ENCODE results near the gene DCDC1.

- no peak for TF ChIP-seq CTCF (IDR thresholded peaks at IDR 0.05 in 2 of 3, conservative IDR thresholded peaks at IDR 0.05 in 1 of 3; ENCODE audit: borderline replicate concordance in 1 of 3, insufficient read depth in 1 of 3, low read depth in 2 of 3, low read length in 2 of 3)
- no peak for TF ChIP-seq POLR2A (IDR thresholded peaks at IDR 0.05; ENCODE audit: borderline replicate concordance, extremely low read depth, insufficient read depth, insufficient read length)
- TF ChIP-seq POLR2AphosphoS5 (IDR thresholded peaks at IDR 0.05; ENCODE audit: low read depth, low read length), result no peak
- TF ChIP-seq CEBPB (IDR thresholded peaks at IDR 0.05; ENCODE audit: low read depth), result no peak
- no peak for TF ChIP-seq SIN3A (IDR thresholded peaks at IDR 0.05; ENCODE audit: low read depth)
- TF ChIP-seq EZH2 (IDR thresholded peaks at IDR 0.05), result no peak
- TF ChIP-seq ZNF274 (IDR thresholded peaks at IDR 0.05; ENCODE audit: low read depth, low read length), result no peak
- TF ChIP-seq SRF (IDR thresholded peaks at IDR 0.05; ENCODE audit: low read depth), result no peak
- TF ChIP-seq REST (IDR thresholded peaks at IDR 0.05; ENCODE audit: low read depth), result no peak
- no peak for TF ChIP-seq ATF3 (IDR thresholded peaks at IDR 0.05)
These were observed 65.8 kb downstream of the DCDC1 start for GRCh38 chr11:31303644-31304180.

Data from HCT116 (cell line).